BJ (cell line): ENCODE results near the gene KIRREL1. TPM values are rescaled to one million over a fixed set of nuclear protein-coding genes. Genes with fewer than 3 reads are reported as not detected.

Source experiments
- CTCF ChIA-PET: fragments of 350-600 bp; formaldehyde crosslinking; extraction: SDS; loops from one replicate; lab custom pipeline; 2021; ENCODE audit warnings: antibody characterized with exemption, inconsistent platforms; lab: Yijun Ruan, JAX
- POLR2A ChIA-PET: fragments of 300-600 bp; sonication (Branson Sonifier 250); formaldehyde crosslinking; extraction: SDS; loops from one replicate; lab custom pipeline; 2021; ENCODE audit warnings: antibody characterized with exemption; lab: Charles Lee
- DNase-seq: peaks from one replicate; pipeline ENCODE4 v3.0.0-alpha.2; 2011; ENCODE audit warnings: low read depth
- H3K27me3 ChIP-seq: 2 replicates; pipeline ENCODE4 v1.6.0; 2011; ENCODE audit warnings: low read length; ENCODE audit not compliant: control insufficient read depth, insufficient read depth
- H3K36me3 ChIP-seq: 2 replicates; pipeline ENCODE4 v1.5.1; 2011; ENCODE audit warnings: low read length; ENCODE audit not compliant: control insufficient read depth, insufficient read depth
- H3K4me3 ChIP-seq: 2 replicates; pipeline ENCODE4 v1.5.1; 2011; ENCODE audit warnings: low read depth, mild to moderate bottlenecking, control low read depth, low read length
- polyA plus RNA-seq: library from polyadenylated mRNA; depleted of rRNA; stranded (reverse); fragments of >200 nt; gene quantifications from 2 replicates; pipeline ENCODE4 v1.2.3, GENCODE V29; 2011; rRNA removed
- TF ChIP-seq, protein P1 (sequence below): IDR thresholded peaks from 2 replicates; pipeline ENCODE4 v1.5.1; 2011; ENCODE audit warnings: low read depth, mild to moderate bottlenecking, control low read depth, inconsistent platforms, low read length, moderate library complexity; ENCODE audit not compliant: insufficient read depth

Gene KIRREL1
- polyA plus RNA-seq, 1 experiment, result 65.1 TPM

DNA sequence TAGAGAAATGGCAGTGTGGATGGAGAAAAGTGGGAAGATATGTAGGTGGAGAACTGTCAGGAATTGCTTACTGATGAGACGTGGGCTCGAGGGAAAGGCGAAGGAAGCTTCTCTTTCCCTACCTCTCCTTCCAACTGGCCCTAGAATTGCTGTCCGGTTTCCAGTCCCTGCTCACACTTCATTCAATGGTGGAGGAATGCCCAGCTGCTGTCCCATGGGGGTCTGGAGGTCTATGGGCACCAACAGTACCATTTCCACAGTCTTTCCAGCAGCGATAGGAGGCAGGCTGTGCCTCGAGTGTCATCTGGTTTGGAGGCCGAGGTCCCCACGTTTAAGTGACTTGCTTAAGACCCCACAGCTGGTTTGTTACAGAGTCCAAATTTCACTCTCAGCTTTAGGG lies 155.7 kb downstream of the KIRREL1 start:
- Histone ChIP-seq H3K27me3 (no peaks in the 10 kb centered on the region), H3K36me3 (no peaks in the 10 kb centered on the region), H3K4me3 (peak overlapping the region; percentile 30)
- POLR2A ChIA-PET, result no interaction called here
- TF ChIP-seq, protein P1, sequence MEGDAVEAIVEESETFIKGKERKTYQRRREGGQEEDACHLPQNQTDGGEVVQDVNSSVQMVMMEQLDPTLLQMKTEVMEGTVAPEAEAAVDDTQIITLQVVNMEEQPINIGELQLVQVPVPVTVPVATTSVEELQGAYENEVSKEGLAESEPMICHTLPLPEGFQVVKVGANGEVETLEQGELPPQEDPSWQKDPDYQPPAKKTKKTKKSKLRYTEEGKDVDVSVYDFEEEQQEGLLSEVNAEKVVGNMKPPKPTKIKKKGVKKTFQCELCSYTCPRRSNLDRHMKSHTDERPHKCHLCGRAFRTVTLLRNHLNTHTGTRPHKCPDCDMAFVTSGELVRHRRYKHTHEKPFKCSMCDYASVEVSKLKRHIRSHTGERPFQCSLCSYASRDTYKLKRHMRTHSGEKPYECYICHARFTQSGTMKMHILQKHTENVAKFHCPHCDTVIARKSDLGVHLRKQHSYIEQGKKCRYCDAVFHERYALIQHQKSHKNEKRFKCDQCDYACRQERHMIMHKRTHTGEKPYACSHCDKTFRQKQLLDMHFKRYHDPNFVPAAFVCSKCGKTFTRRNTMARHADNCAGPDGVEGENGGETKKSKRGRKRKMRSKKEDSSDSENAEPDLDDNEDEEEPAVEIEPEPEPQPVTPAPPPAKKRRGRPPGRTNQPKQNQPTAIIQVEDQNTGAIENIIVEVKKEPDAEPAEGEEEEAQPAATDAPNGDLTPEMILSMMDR, result no peak
- CTCF ChIA-PET, result interaction anchor here (0.9 to 1.1 kb wide), 2 partner anchors 13 to 55 kb away, joined by 3 read pairs; no protein-coding TSS in a partner anchor
- no peak for DNase-seq

Other genes with a start within 250 kb of the KIRREL1 start
- not detected in 2 replicates for gene FCRL2, start 216.5 kb upstream of the KIRREL1 start, polyA plus RNA-seq
- gene FCRL1, start 173.5 kb upstream of the KIRREL1 start, polyA plus RNA-seq, result not detected in 2 replicates
- not detected in 2 replicates for gene CD5L, start 151.8 kb upstream of the KIRREL1 start, polyA plus RNA-seq
- 0.06 and 0.12 TPM in 2 replicates for gene CD1D, start 187.2 kb downstream of the KIRREL1 start, polyA plus RNA-seq